HepG2 (cell line): ENCODE results near the gene SPINK4. TPM values are rescaled to one million over a fixed set of nuclear protein-coding genes. Genes with fewer than 3 reads are reported as not detected.

Experiments
- ATAC-seq: fragments of 200-7000 bp; cut with Tn5 transposase; 3 replicates; pipeline ENCODE4 v1.9.1; 2020; ENCODE audit warnings: mild to moderate bottlenecking, moderate library complexity
- BruUV-seq: library from RNA; stranded (reverse); fragments of 400-500 nt; replicated peaks from 2 replicates; lab custom pipeline; 2021; lab: Mats Ljungman, UMichigan
- CTCF ChIA-PET: fragments of 300-600 bp; formaldehyde crosslinking; extraction: SDS; loops from one replicate; lab custom pipeline; 2021; ENCODE audit warnings: low total read pairs, inconsistent platforms, low intra/inter-chr PET ratio; lab: Yijun Ruan, JAX
- POLR2A ChIA-PET: fragments of 350-600 bp; sonication (Branson Sonifier 250); formaldehyde crosslinking; loops from one replicate; lab custom pipeline; 2020; ENCODE audit warnings: antibody characterized with exemption, inconsistent platforms; lab: Yijun Ruan, JAX
- DNase-seq: peaks from one replicate; pipeline ENCODE4 v3.0.0-alpha.2; 2015; ENCODE audit warnings: low spot score
- FAIRE-seq: peaks from 3 replicates; lab custom pipeline; 2011; peaks lifted over from hg19 to GRCh38; lab: Jason Lieb, UNC
- H2AFZ ChIP-seq: one replicate; pipeline ENCODE4 v1.6.1; 2011; ENCODE audit warnings: low read length, inconsistent platforms
- H3K27ac ChIP-seq: fragments of 300-600 bp; 3 replicates; pipeline ENCODE4 v1.8.0; 2011; ENCODE audit warnings: mixed run types, mild to moderate bottlenecking, mixed read lengths, low read length, inconsistent platforms; ENCODE audit not compliant: insufficient read depth; ENCODE audit errors: extremely low read length
- H3K27me3 ChIP-seq, 2 experiments: fragments of 200-600 bp in 1 of 2; 2 replicates in 1 of 2; 3 replicates in 1 of 2; pipeline versions ENCODE4 v1.6.0 to v1.8.0; 2011; ENCODE audit warnings: low read length in 2 of 2, mild to moderate bottlenecking in 2 of 2, moderate library complexity in 2 of 2, inconsistent platforms in 1 of 2; ENCODE audit not compliant: insufficient read depth in 2 of 2, control insufficient read depth in 1 of 2
- H3K36me3 ChIP-seq, 2 experiments: fragments of 200-600 bp in 1 of 2; replicated peaks in 1 of 2; 2 replicates in 1 of 2; 3 replicates in 1 of 2; pipeline versions ENCODE4 v1.5.1 to v1.8.0; 2011; ENCODE audit warnings: low read length in 2 of 2, inconsistent platforms in 1 of 2; ENCODE audit not compliant: insufficient read depth in 2 of 2, control insufficient read depth in 1 of 2
- H3K4me1 ChIP-seq: 2 replicates; pipeline ENCODE4 v1.5.1; 2012; ENCODE audit warnings: low read length, inconsistent platforms; ENCODE audit not compliant: insufficient read depth
- H3K4me2 ChIP-seq: 2 replicates; pipeline ENCODE4 v1.6.0; 2011; ENCODE audit warnings: low read depth, low read length, inconsistent platforms
- H3K4me3 ChIP-seq, 3 experiments: fragments of 200-600 bp in 1 of 3; sonication (generic), shearing (Covaris generic) in 1 of 3; replicated peaks in 1 of 3; 2 replicates each; pipeline ENCODE4 v1.5.1; 2011 to 2016; ENCODE audit warnings: low read length in 3 of 3, inconsistent platforms in 2 of 3, low read depth in 2 of 3, mild to moderate bottlenecking in 2 of 3, control low read depth in 1 of 3, mixed read lengths in 1 of 3; ENCODE audit not compliant: insufficient read depth in 1 of 3
- H3K79me2 ChIP-seq: one replicate; pipeline ENCODE4 v1.6.1; 2011; ENCODE audit warnings: low read length, inconsistent platforms; ENCODE audit not compliant: insufficient read depth
- H3K9ac ChIP-seq: 2 replicates; pipeline ENCODE4 v1.6.0; 2011; ENCODE audit warnings: mild to moderate bottlenecking, low read depth, low read length, inconsistent platforms; ENCODE audit not compliant: insufficient read depth
- H3K9me3 ChIP-seq: 2 replicates; pipeline ENCODE4 v1.5.1; 2012; ENCODE audit warnings: mild to moderate bottlenecking, low read length
- H4K20me1 ChIP-seq: 2 replicates; pipeline ENCODE4 v1.6.0; 2011; ENCODE audit warnings: inconsistent platforms, mild to moderate bottlenecking, low read length, moderate library complexity; ENCODE audit not compliant: insufficient read depth
- AFF4 ChIP-seq: sonication (generic); formaldehyde crosslinking; IDR thresholded peaks from 2 replicates; pipeline ENCODE4 v1.4.0; 2020; ENCODE audit warnings: missing genetic modification reagents
- HDAC6 ChIP-seq: fragments of 200-600 bp; sonication (generic); IDR thresholded peaks from 2 replicates; pipeline ENCODE4 v1.7.0; 2017; ENCODE audit warnings: mild to moderate bottlenecking, antibody characterized with exemption, low read length, low read depth
- RARA ChIP-seq: IDR thresholded peaks from 2 replicates; pipeline ENCODE4 v1.6.1; 2016; ENCODE audit warnings: missing genetic modification reagents, missing compliant biosample characterization
- STAT5B ChIP-seq: sonication (generic); formaldehyde crosslinking; IDR thresholded peaks from 2 replicates; pipeline ENCODE4 v1.4.0; 2020; ENCODE audit warnings: missing genetic modification reagents
- ZNF343 ChIP-seq: sonication (generic); formaldehyde crosslinking; IDR thresholded peaks from 2 replicates; pipeline ENCODE4 v1.4.0; 2020; ENCODE audit warnings: mild to moderate bottlenecking, missing genetic modification reagents
- ZNF367 ChIP-seq: sonication (generic); formaldehyde crosslinking; IDR thresholded peaks from 2 replicates; pipeline ENCODE4 v1.4.0; 2020; ENCODE audit warnings: missing genetic modification reagents, borderline replicate concordance
- WGBS: methylation state at CpG from one replicate; pipeline ENCODE4 v1.1.6; 2017; ENCODE audit warnings: low lambda C conversion rate; 5-methylcytosine and 5-hydroxymethylcytosine counted together
- in situ Hi-C: cut with HindIII; loops from 2 replicates; pipeline ENCODE4 v1.10.0; 2017; ENCODE audit warnings: low pct_unique_long_range_greater_than_20kb; ENCODE audit not compliant: extremely low pct_ligation_motif_present
- intact Hi-C: fragments of 100-400 bp; cut with micrococcal nuclease; formaldehyde crosslinking; loops from one replicate; pipeline ENCODE4 v1.10.0; 2022; ENCODE audit not compliant: unreplicated experiment
- polyA plus RNA-seq, 8 experiments: library from polyadenylated mRNA; depleted of rRNA in 3 of 8; stranded (reverse) in 7 of 8; unstranded in 1 of 8; fragments of >200 nt; fragmentation: Illumina TruSeq in 4 of 8; extraction: Trizol in 4 of 8; gene quantifications; 2 replicates each; pipeline versions ENCODE4 v1.2.1 to v1.2.3, GENCODE V29; 2011 to 2016; ENCODE audit warnings: low read depth in 4 of 8, missing spikeins in 1 of 8, mixed read lengths in 1 of 8; ENCODE audit not compliant: insufficient read depth in 1 of 8
- total RNA-seq, 5 experiments: library from RNA; depleted of rRNA; stranded (reverse); fragments of >200 nt; fragmentation: Illumina TruSeq; extraction: Trizol; gene quantifications; 2 replicates each; pipeline ENCODE4 v1.2.3, GENCODE V29; 2016; ENCODE audit warnings: low read depth in 1 of 5
- TF ChIP-seq, protein P1 (sequence below): IDR thresholded peaks from 2 replicates; pipeline ENCODE4 v1.6.1; 2016; ENCODE audit warnings: mild to moderate bottlenecking, missing biosample characterization, missing genetic modification reagents

SPINK4 gene
- total and polyA plus RNA-seq, 2 of the 13 experiments (the other 11 are each of a cell fraction or from before 2014, with no cell fraction given) = 0.53 to 3.4 TPM

DNA sequence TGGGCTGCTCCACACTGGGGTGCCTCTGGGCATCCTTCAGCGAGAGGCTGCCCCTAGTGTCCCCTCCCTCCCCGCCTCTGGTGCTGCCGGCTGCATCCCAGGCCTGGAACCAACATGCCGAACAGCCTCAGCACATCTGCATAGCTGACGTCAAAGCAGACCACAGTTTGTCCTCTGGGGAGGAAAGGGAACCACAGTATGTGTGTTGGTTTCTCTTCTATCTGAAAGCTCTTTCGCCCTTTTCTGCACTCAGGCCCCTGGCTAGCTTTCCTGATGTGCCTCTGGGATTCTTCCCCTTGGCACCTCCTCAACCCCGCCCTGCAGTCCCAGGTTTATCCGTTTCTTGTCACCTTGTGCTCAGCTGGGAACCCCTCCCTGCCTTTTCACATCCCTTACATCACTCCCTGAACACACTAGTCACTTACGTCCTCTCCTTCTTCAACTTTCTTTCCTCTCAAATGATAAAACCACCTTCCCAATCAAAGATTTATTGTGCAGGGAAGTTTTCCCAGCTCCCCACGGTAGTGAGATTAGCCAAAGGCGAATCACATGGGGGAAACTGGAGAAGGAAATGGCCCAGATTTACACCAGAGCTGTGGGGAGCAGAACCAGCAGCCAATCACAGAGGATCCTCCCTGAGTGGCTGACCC is 37.3 kb upstream of the SPINK4 start (continued):
- TF ChIP-seq ZNF343 (CRISPR knock-in tag) (no peak), AFF4 (CRISPR knock-in tag) (no peak), ZNF367 (CRISPR knock-in tag) (no peak)
- TF ChIP-seq, protein P1, sequence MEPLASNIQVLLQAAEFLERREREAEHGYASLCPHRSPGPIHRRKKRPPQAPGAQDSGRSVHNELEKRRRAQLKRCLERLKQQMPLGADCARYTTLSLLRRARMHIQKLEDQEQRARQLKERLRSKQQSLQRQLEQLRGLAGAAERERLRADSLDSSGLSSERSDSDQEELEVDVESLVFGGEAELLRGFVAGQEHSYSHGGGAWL = no peak

- FAIRE-seq = no peak
- intact Hi-C loops = no loop called here
- Histone ChIP-seq H3K27me3 (peaks cover 2 to 10% of the 10 kb centered on the region in 2 experiments; a peak in 3 of 5 replicates), H3K9me3 (no peaks in the 10 kb centered on the region), H3K27ac (no peak overlapping the region), H3K36me3 (no peaks in the 10 kb centered on the region), H3K4me1 (no peaks in the 10 kb centered on the region), H3K9ac (no peak overlapping the region), H2AFZ (no peak overlapping the region)
- POLR2A ChIA-PET = no interaction called here
- CTCF ChIA-PET = no interaction called here
- WGBS = 45% methylated on average over 1 of the region's 1 CpG
- ATAC-seq = no peak
- no peak for DNase-seq
- TF ChIP-seq STAT5B (CRISPR knock-in tag) (no peak), HDAC6 (no peak), RARA (CRISPR knock-in tag) (no peak)
- TF ChIP-seq, all 625 proteins: peak for 0
- no TSS peak for BruUV-seq
- H3K79me2 ChIP-seq = no peaks in the 10 kb centered on the region
- H4K20me1 ChIP-seq = no peaks in the 10 kb centered on the region
- in situ Hi-C loops = no loop called here
- no peak overlapping the region for H3K4me2 ChIP-seq
- H3K4me3 ChIP-seq = no peak overlapping the region
Measured at GRCh38 chr9:33209394-33209793, 30.6 kb upstream of the SPINK4 start.
